HCT116 (cell line): ENCODE measurements around the gene ABCC9. TPM values are rescaled to one million over a fixed set of nuclear protein-coding genes. Genes with fewer than 3 reads are reported as not detected.

Experiments used
- ATAC-seq: fragments of 200-7000 bp; cut with Tn5 transposase; 2 replicates; pipeline ENCODE4 v1.9.1; 2020; ENCODE audit warnings: mild to moderate bottlenecking, moderate library complexity
- BruUV-seq: library from RNA; stranded (reverse); fragments of 400-500 nt; replicated peaks from 2 replicates; lab custom pipeline; 2021; lab: Mats Ljungman, UMichigan
- CTCF ChIA-PET: fragments of 300-600 bp; sonication (Branson Sonifier 250); formaldehyde crosslinking; loops from one replicate; lab custom pipeline; 2021; ENCODE audit warnings: antibody characterized with exemption; lab: Charles Lee
- POLR2A ChIA-PET: fragments of 300-600, 350-600 bp; sonication (Branson Sonifier 250); formaldehyde crosslinking; loops from one replicate; lab custom pipeline; 2021; ENCODE audit warnings: antibody characterized with exemption; lab: Charles Lee
- RAD21 ChIA-PET, 2 experiments: fragments of 300-600 bp; sonication (Branson Sonifier 250); formaldehyde crosslinking; loops; one replicate each; lab custom pipeline; 2023; ENCODE audit warnings: low total read pairs in 2 of 2; ENCODE audit not compliant: uncharacterized antibody in 2 of 2, unreplicated experiment in 2 of 2, low non-redundant PET in 1 of 2; lab: Charles Lee
- DNase-seq: peaks from one replicate; pipeline ENCODE4 v3.0.0-alpha.2; 2010; ENCODE audit warnings: low read depth, low spot score
- H2AFZ ChIP-seq: fragments of 200-600 bp; shearing (Covaris generic), sonication (generic); 2 replicates; pipeline ENCODE4 v1.6.1; 2017; ENCODE audit warnings: low read depth, mixed run types, mixed read lengths, antibody characterized with exemption, low read length; ENCODE audit not compliant: poor library complexity, severe bottlenecking
- H3K27ac ChIP-seq: 2 replicates; pipeline ENCODE4 v1.5.1; 2012; ENCODE audit warnings: low read depth, low read length
- H3K27me3 ChIP-seq: fragments of 200-600 bp; sonication (generic); 2 replicates; pipeline ENCODE4 v1.6.1; 2016; ENCODE audit warnings: mixed run types, low read length, mixed read lengths; ENCODE audit not compliant: insufficient read depth
- H3K36me3 ChIP-seq, 2 experiments: fragments of 200-500 bp in 1 of 2; fragments of 200-600 bp in 1 of 2; sonication (Bioruptor generic) in 1 of 2; sonication (generic) in 1 of 2; 2 replicates each; pipeline versions ENCODE4 v1.5.1 to v1.6.1; 2014 to 2016; ENCODE audit warnings: low read length in 2 of 2, inconsistent platforms in 1 of 2, mixed read lengths in 1 of 2, mixed run types in 1 of 2; ENCODE audit not compliant: insufficient read depth in 2 of 2, control insufficient read depth in 1 of 2
- H3K4me1 ChIP-seq, 2 experiments: fragments of 200-600 bp in 1 of 2; sonication (generic) in 1 of 2; 2 replicates each; pipeline versions ENCODE4 v1.5.1 to v1.6.1; 2012 to 2017; ENCODE audit warnings: low read length in 2 of 2, inconsistent platforms in 1 of 2, mild to moderate bottlenecking in 1 of 2, mixed read lengths in 1 of 2, mixed run types in 1 of 2, moderate library complexity in 1 of 2; ENCODE audit not compliant: insufficient read depth in 2 of 2, control insufficient read depth in 1 of 2
- H3K4me2 ChIP-seq: fragments of 200-600 bp; sonication (generic); 2 replicates; pipeline ENCODE4 v1.6.1; 2017; ENCODE audit warnings: mixed run types, low read length, mixed read lengths
- H3K4me3 ChIP-seq, 2 experiments: fragments of 200-600 bp in 1 of 2; sonication (generic) in 1 of 2; replicated peaks in 1 of 2; 2 replicates each; pipeline ENCODE4 v1.5.1; 2011 to 2016; ENCODE audit warnings: low read length in 2 of 2, control low read depth in 1 of 2, low read depth in 1 of 2, mild to moderate bottlenecking in 1 of 2, mixed read lengths in 1 of 2, mixed run types in 1 of 2
- H3K79me2 ChIP-seq: fragments of 200-600 bp; sonication (generic); 2 replicates; pipeline ENCODE4 v1.6.1; 2017; ENCODE audit warnings: mild to moderate bottlenecking, mixed run types, low read length, moderate library complexity, mixed read lengths; ENCODE audit not compliant: insufficient read depth
- H3K9ac ChIP-seq: fragments of 200-600 bp; sonication (generic); 2 replicates; pipeline ENCODE4 v1.6.1; 2016; ENCODE audit warnings: low read length, mixed read lengths
- H3K9me2 ChIP-seq: fragments of 200-600 bp; sonication (generic), shearing (Covaris generic); 2 replicates; pipeline ENCODE4 v1.6.1; 2017; ENCODE audit warnings: mixed run types, mild to moderate bottlenecking, moderate library complexity; ENCODE audit not compliant: insufficient read depth
- H3K9me3 ChIP-seq, 2 experiments: fragments of 200-500 bp in 1 of 2; fragments of 200-600 bp in 1 of 2; sonication (Bioruptor generic) in 1 of 2; sonication (generic) in 1 of 2; 2 replicates each; pipeline ENCODE4 v1.6.1; 2014 to 2017; ENCODE audit warnings: low read length in 2 of 2, mixed read lengths in 2 of 2, inconsistent platforms in 1 of 2, low read depth in 1 of 2, mild to moderate bottlenecking in 1 of 2, mixed run types in 1 of 2, moderate library complexity in 1 of 2; ENCODE audit not compliant: control insufficient read depth in 1 of 2, insufficient read depth in 1 of 2
- H4K20me1 ChIP-seq: fragments of 200-600 bp; sonication (generic), shearing (Covaris generic); 2 replicates; pipeline ENCODE4 v1.6.1; 2017; ENCODE audit warnings: mixed run types, mild to moderate bottlenecking, moderate library complexity; ENCODE audit not compliant: insufficient read depth
- CBX3 ChIP-seq: IDR thresholded peaks from 2 replicates; pipeline ENCODE4 v1.6.1; 2012; ENCODE audit warnings: low read depth
- EGR1 ChIP-seq: IDR thresholded peaks from 2 replicates; pipeline ENCODE4 v1.6.1; 2012; ENCODE audit warnings: low read depth
- ELF1 ChIP-seq: IDR thresholded peaks from 2 replicates; pipeline ENCODE4 v1.6.1; 2012; ENCODE audit warnings: low read depth, borderline replicate concordance
- EZH2 ChIP-seq: fragments of 200-600 bp; sonication (generic); IDR thresholded peaks from 2 replicates; pipeline ENCODE4 v1.6.1; 2017; ENCODE audit warnings: antibody characterized with exemption, mixed run types
- FOSL1 ChIP-seq: IDR thresholded peaks from 2 replicates; pipeline ENCODE4 v1.6.1; 2012; ENCODE audit warnings: low read depth
- POLR2A ChIP-seq: IDR thresholded peaks from 2 replicates; pipeline ENCODE4 v1.7.0; 2011; ENCODE audit warnings: borderline replicate concordance; ENCODE audit not compliant: insufficient read depth, insufficient read length; ENCODE audit errors: extremely low read depth
- POLR2AphosphoS5 ChIP-seq: IDR thresholded peaks from 2 replicates; pipeline ENCODE4 v1.6.1; 2011; ENCODE audit warnings: mild to moderate bottlenecking, low read depth, low read length, moderate library complexity
- RAD21 ChIP-seq: IDR thresholded peaks from 2 replicates; pipeline ENCODE4 v1.6.1; 2012; ENCODE audit warnings: low read depth, mild to moderate bottlenecking
- SIN3A ChIP-seq: IDR thresholded peaks from 2 replicates; pipeline ENCODE4 v1.6.1; 2012; ENCODE audit warnings: low read depth
- SRF ChIP-seq: IDR thresholded peaks from 2 replicates; pipeline ENCODE4 v1.6.1; 2012; ENCODE audit warnings: low read depth
- ZNF274 ChIP-seq: fragments of 200-500 bp; sonication (Bioruptor generic); IDR thresholded peaks from 2 replicates; pipeline ENCODE4 v1.6.1; 2014; ENCODE audit warnings: mild to moderate bottlenecking, low read depth, low read length, inconsistent platforms
- intact Hi-C: fragments of 100-400 bp; cut with micrococcal nuclease; formaldehyde crosslinking; loops from 2 replicates; pipeline ENCODE4 v1.10.0; 2022
- total RNA-seq: library from RNA; stranded (reverse); gene quantifications from one replicate; pipeline ENCODE4 v1.2.1, GENCODE V29; 2021; ENCODE audit not compliant: unreplicated experiment
- TF ChIP-seq, protein P1 (sequence below), 3 experiments: fragments of 200-600 bp in 1 of 3; sonication (generic) in 1 of 3; IDR thresholded peaks in 2 of 3; conservative IDR thresholded peaks in 1 of 3; 2 replicates each; pipeline ENCODE4 v1.5.1; 2012 to 2017; ENCODE audit warnings: low read depth in 2 of 3, low read length in 2 of 3, antibody characterized with exemption in 1 of 3, borderline replicate concordance in 1 of 3, control low read depth in 1 of 3, mild to moderate bottlenecking in 1 of 3, mixed read lengths in 1 of 3, mixed run types in 1 of 3, moderate library complexity in 1 of 3; ENCODE audit not compliant: insufficient read depth in 1 of 3
- TF ChIP-seq, protein P2 (sequence below): IDR thresholded peaks from 2 replicates; pipeline ENCODE4 v1.6.1; 2012

Gene ABCC9
- total RNA-seq, 1 experiment from 2014 or later: 0.05 TPM

DNA sequence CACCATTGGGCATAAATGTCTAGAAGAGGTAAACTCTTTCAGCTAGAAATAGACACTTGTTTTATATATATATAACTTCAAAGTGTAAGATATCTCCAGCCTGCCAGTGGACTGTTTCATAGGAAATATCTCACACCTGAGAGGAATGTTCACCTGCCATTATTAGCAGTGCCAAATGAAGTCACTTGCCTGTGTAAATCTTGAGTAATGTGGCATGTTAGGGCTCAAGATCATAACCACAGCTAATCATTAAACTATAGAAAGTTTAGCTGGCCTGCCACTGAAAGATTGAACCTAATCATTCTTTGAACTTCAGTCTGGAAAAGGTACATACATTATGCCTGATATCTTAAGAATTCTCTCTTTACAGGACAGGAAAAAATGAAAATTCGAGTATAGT, 141.2 kb downstream of the ABCC9 start:
- no peak overlapping the region for H3K4me2 ChIP-seq
- TF ChIP-seq, protein P1, sequence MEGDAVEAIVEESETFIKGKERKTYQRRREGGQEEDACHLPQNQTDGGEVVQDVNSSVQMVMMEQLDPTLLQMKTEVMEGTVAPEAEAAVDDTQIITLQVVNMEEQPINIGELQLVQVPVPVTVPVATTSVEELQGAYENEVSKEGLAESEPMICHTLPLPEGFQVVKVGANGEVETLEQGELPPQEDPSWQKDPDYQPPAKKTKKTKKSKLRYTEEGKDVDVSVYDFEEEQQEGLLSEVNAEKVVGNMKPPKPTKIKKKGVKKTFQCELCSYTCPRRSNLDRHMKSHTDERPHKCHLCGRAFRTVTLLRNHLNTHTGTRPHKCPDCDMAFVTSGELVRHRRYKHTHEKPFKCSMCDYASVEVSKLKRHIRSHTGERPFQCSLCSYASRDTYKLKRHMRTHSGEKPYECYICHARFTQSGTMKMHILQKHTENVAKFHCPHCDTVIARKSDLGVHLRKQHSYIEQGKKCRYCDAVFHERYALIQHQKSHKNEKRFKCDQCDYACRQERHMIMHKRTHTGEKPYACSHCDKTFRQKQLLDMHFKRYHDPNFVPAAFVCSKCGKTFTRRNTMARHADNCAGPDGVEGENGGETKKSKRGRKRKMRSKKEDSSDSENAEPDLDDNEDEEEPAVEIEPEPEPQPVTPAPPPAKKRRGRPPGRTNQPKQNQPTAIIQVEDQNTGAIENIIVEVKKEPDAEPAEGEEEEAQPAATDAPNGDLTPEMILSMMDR (IDR thresholded peaks at IDR 0.05 in 2 of 3, conservative IDR thresholded peaks at IDR 0.05 in 1 of 3; ENCODE audit: borderline replicate concordance in 1 of 3, insufficient read depth in 1 of 3, low read depth in 2 of 3, low read length in 2 of 3): no peak
- no peak for TF ChIP-seq ELF1
- no peak for TF ChIP-seq SIN3A
- TF ChIP-seq RAD21: no peak
- TF ChIP-seq FOSL1: no peak
- no peak for TF ChIP-seq POLR2A
- no peak for TF ChIP-seq EZH2
- TF ChIP-seq EGR1: no peak
- TF ChIP-seq POLR2AphosphoS5: no peak
- TF ChIP-seq, all 23 proteins: peak for 0
- no peaks in the 10 kb centered on the region for H3K4me1 ChIP-seq
- no peak overlapping the region for H3K4me3 ChIP-seq
- DNase-seq (no peak), ATAC-seq (no peak)
- H3K9me3 ChIP-seq: no peaks in the 10 kb centered on the region
- no peaks in the 10 kb centered on the region for H4K20me1 ChIP-seq
- no peak overlapping the region for H3K9ac ChIP-seq
- no TSS peak for BruUV-seq
- intact Hi-C loops: no loop called here
- ChIA-PET CTCF (no interaction called here), RAD21 (no interaction called here), POLR2A (no interaction called here)
- no peaks in the 10 kb centered on the region for H3K9me2 ChIP-seq
- H3K27ac ChIP-seq: no peak overlapping the region
- no peaks in the 10 kb centered on the region for H3K27me3 ChIP-seq
- no peaks in the 10 kb centered on the region for H3K79me2 ChIP-seq
- no peaks in the 10 kb centered on the region for H3K36me3 ChIP-seq
- no peak overlapping the region for H2AFZ ChIP-seq

DNA sequence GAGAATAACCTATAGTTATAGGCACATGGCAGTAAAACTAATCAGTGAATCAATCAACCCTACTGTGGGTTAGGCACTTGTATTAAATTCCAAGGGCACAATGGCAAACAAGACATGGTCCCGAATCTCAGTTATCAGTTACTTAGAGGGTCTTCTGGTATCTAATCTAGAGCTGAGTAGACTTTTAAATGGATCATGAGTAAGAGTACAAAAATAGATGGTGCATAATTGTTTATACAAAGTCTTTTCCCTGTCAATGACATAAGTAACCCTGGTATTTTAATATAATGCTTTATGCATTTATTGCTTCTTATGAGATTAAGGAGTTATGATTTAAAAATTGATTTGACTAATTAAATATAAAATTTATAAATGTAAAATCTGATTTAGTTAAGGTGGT, 143.7 kb downstream of the ABCC9 start:
- BruUV-seq: no TSS peak
- Histone ChIP-seq H3K4me2 (no peak overlapping the region), H3K9ac (no peak overlapping the region), H3K9me3 (no peaks in the 10 kb centered on the region), H3K79me2 (no peaks in the 10 kb centered on the region), H3K9me2 (no peaks in the 10 kb centered on the region), H3K36me3 (no peaks in the 10 kb centered on the region), H2AFZ (no peak overlapping the region), H4K20me1 (no peaks in the 10 kb centered on the region), H3K27ac (no peak overlapping the region), H3K4me1 (no peaks in the 10 kb centered on the region), H3K4me3 (no peak overlapping the region), H3K27me3 (no peaks in the 10 kb centered on the region)
- TF ChIP-seq SRF (no peak), ZNF274 (no peak), CBX3 (no peak), SIN3A (no peak)
- TF ChIP-seq, protein P2, sequence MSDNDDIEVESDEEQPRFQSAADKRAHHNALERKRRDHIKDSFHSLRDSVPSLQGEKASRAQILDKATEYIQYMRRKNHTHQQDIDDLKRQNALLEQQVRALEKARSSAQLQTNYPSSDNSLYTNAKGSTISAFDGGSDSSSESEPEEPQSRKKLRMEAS: no peak
- ChIA-PET CTCF (no interaction called here), POLR2A (no interaction called here), RAD21 (no interaction called here)
- no peak for ATAC-seq
- intact Hi-C loops: no loop called here
- no peak for DNase-seq
